COLO668 (cell line): ENCODE data around the gene GATM.
"Not testable (repeated sequence)": the region's sequence is repeated elsewhere in the genome, so short reads cannot be mapped to it uniquely, and the experiment has no call there.

ENCODE experiments used
- DNase-seq: peaks from one replicate; lab custom pipeline; 2025; ENCODE audit not compliant: unreplicated experiment; lab: John Stamatoyannopoulos, UW

GATM gene

GRCh38 chr15:45389351-45389750 is 11.0 kb upstream of the GATM start:
- DNase-seq: no peak

DNA sequence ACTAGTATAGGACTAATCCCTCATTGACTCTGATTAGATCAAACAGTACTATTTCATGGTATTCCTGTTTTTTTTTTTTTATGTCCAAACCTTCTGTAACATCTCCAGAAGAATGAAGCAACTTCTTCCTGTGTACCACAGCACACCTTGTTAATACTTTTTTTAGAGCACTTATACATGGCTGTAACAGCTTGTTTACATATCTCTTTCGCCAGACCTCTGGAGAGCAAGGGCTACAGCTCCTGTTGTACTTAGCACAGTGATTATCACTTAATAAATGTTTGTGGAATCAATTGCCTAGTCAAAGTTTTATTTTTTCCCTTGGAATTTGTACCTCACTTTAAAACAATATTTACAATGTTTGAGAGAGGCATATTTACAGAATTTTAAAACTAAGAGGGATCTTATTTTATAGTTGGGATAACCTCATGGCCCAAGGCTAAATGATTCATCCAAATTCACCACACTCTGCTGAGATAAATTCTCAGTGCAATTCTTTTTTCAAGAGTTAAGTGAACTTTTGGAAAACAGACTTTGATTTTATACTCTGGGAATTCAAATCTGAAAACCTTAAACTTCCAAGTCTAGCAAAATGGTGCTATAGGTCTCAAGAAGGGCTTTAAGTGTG is 9.2 kb upstream of the GATM start:
- DNase-seq: no peak

DNA sequence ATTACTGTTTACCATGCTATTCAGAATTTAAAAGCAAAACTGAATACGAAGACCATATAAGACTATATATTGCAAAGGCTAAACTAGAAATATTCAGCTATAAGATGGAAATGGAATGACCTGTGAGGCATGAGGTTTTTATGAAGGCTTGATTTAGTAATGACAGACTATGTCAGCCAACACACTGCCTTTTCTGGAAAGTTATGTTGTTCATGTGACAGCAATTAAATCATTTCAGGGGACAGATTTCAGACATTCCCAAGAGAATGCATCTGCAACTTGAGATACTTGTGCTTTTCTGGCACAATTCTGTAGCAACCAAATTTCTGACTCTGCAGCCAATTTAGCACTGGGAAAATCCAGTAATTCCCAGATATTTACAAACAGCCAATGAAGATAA is 8.6 kb upstream of the GATM start:
- DNase-seq: no peak

GRCh38 chr15:45386420-45386819 is 8.1 kb upstream of the GATM start:
- DNase-seq: no peak

GRCh38 chr15:45385590-45385989 is 7.2 kb upstream of the GATM start:
- DNase-seq: no peak

DNA sequence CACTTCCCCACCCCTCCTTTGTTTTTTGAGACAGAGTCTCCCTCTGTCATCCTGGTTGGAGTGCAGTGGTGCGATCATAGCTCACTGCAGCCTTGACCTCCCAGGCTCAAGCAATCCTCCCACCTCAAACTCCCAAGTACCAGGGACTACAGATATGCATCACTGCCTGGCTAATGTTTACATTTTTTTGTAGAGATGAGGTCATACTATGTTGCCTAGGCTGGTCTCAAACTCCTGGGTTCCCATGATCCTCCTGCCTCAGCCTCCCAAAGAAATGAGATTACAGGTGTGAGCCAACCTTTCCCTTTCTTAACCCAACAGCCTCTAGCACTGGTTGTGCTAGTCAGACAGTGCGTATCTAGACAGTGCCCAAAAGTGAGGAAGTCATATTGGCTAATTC is 6.4 kb upstream of the GATM start:
- DNase-seq: no peak

- DNase-seq: no peak
Observed at GRCh38 chr15:45378913-45379262, 544 bp upstream of the GATM start.

DNA sequence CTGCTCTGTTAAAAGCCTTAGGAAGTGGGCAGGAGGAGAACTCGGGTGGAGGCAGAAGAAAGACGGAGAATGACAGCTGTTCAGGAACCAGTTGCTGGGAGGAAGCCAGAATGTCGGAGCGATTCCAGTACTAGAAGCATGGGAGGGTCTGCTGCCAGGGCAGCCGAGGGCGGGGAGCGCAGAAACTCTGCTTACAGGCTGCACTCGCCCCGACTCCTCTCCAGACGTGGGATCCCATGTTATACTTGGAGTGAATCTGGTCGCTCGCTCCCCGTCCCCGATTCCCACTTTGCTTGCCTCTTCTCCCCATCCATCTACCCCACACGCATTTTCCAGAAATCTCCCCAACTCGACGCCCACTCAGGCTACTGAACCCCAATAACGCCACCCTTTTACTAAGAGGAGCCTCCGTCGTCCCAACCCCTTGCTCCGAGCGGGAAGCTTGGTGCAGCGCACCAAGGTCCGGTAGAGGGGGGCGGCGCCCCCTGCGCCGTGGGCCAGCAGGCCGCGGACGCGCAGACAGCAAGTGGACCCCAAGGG is 665 bp downstream of the GATM start:
- DNase-seq: no peak

- no peak for DNase-seq
Observed at GRCh38 chr15:45376967-45377608, 1.3 kb downstream of the GATM start.

DNA sequence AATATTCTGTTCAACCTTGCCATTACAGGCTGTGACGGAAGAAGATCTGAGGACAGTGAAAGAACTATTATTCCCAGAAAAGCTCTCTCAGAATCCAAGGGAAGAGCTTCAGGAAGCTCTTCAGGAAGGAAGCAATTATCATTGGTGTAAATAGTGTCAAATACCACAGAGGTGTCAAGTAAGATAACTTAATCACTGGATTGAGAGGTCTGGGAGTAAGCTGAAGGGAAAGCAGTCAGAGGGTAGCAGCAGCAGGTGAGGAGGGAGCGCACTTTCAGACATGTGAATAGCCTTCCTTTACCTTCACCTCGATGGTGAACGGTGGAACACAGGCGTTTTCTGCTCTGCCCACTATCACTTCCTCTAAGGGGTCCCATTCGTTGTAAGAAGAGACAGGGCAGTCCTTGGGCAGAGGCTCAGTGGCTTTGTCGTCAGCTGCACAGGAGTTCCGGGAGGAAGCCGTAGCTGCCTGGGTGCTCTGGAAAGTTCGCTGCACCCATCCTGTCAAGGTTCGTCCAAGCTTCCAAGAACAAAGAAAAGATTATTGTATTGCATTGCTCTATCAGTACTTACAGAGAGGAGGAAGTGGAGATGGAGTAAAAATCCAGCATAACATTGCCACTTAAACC is 1.9 kb downstream of the GATM start:
- no peak for DNase-seq

GRCh38 chr15:45375836-45376235 is 2.5 kb downstream of the GATM start:
- no peak for DNase-seq

GRCh38 chr15:45373976-45374375 is 4.4 kb downstream of the GATM start:
- no peak for DNase-seq

- no peak for DNase-seq
Observed at GRCh38 chr15:45372041-45372995, 6.0 kb downstream of the GATM start.

DNA sequence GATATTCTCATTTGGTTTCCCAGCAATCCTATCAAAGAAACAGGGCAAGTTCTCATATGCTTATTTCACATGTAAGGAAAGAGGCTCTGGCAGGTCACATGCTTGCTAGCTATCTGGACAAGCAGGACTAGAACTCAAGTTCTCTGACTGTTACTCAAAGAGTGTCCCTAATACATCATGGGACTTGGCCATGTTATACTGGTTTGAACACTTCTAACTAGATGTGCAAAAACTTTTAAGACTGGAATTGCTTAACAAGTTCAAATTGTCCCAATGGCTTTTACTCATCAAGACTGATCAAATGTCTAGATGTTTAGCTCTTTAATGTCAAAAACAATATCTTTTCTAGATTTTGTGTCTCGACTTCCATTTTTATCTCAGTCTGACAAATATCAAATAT is 6.8 kb downstream of the GATM start:
- no peak for DNase-seq

DNA sequence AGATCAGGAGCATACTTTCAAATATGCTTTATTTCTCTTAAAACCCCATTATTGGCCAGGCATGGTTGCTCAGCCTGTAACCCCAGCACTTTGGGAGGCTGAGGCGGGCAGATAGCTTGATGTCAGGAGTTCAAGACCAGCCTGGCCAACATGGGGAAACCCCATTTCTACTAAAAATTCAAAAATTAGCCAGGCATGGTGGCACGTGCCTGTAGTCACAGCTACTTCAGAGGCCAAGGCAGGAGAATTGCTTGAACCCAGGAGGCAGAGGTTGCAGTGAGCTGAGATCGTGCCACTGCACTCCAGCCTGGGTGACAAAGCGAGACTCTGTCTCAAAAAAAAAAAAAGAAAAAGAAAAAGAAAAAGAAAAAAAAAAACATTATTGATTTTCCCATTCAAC is 8.3 kb downstream of the GATM start:
- not testable (repeated sequence) for DNase-seq

DNA sequence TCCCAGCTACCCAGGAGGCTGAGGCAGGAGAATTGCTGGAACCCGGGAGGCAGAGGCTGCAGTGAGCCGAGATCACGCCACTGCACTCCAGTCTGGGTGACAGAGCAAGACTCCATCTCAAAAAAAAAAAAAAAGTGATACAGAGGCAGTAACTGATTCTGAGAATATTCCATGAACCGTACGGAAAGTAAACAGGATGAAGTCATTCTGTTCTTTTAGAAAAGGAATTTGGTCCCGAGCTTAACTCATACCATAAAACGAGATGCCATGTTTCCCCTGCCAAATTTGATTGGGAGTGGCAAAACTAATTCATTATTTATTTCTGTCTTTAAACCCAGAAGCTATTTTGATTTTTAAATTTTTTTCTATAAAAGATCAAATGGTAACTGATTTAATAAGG is 11.1 kb downstream of the GATM start:
- not testable (repeated sequence) for DNase-seq

- DNase-seq: no peak
Observed at GRCh38 chr15:45364271-45364670, 14.1 kb downstream of the GATM start.

DNA sequence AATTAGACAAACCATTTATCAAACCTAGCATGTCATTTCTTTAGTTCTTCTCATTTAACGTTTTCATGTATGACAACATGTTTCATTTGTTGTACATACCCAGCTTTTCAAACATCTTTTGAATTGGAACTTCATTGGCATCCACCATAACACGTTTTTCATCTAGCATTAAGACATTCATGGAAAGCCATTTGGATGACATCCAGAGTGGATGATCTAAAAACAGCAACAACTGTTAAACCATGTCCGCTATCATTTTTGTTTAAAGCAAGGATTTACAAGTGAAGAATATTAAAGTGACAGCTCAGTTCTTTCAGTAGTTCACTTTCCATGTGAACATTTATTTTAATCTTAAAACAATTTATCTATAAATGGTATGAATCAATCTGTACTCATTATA is 14.5 kb downstream of the GATM start:
- DNase-seq: no peak

GRCh38 chr15:45363334-45363733 is 15.0 kb downstream of the GATM start:
- DNase-seq: no peak

GRCh38 chr15:45362419-45362818 is 15.9 kb downstream of the GATM start:
- no peak for DNase-seq

GRCh38 chr15:45361878-45362277 is 16.5 kb downstream of the GATM start:
- no peak for DNase-seq
